Tibial nerve (tissue), 4 donors: ENCODE data around the gene SLC4A11. TPM values are rescaled to one million over a fixed set of nuclear protein-coding genes. Genes with fewer than 3 reads are reported as not detected.

ENCODE experiments used
- DNase-seq, 2 donors: peaks; one replicate each; pipeline ENCODE4 v3.0.0-alpha.2; 2019; ENCODE audit warnings: low spot score in 2 of 2
- H3K27ac ChIP-seq, 4 donors: fragments of 200-600 bp; sonication (generic) in 3 of 4; one replicate each; pipeline ENCODE4 v1.5.1; 2017 to 2019; ENCODE audit warnings: mild to moderate bottlenecking in 1 of 4
- H3K27me3 ChIP-seq, 2 donors: fragments of 200-600 bp; sonication (generic) in 1 of 2; one replicate each; pipeline versions ENCODE4 v1.5.1 to v1.6.0; 2017 to 2019
- H3K36me3 ChIP-seq, 3 donors: fragments of 200-600 bp; sonication (generic); one replicate each; pipeline ENCODE4 v1.5.1; 2018 to 2019
- H3K4me1 ChIP-seq, 4 donors: fragments of 200-600 bp; sonication (generic) in 3 of 4; one replicate each; pipeline ENCODE4 v1.5.1; 2017 to 2019
- H3K4me3 ChIP-seq, 4 donors: fragments of 200-600 bp; sonication (generic) in 3 of 4; one replicate each; pipeline ENCODE4 v1.5.1; 2017 to 2019; ENCODE audit warnings: mild to moderate bottlenecking in 1 of 4, moderate library complexity in 1 of 4
- H3K9me3 ChIP-seq, 4 donors: fragments of 200-600 bp; sonication (generic) in 3 of 4; one replicate each; pipeline ENCODE4 v1.5.1; 2017 to 2019
- CTCF ChIP-seq, 5 experiments: fragments of 200-600 bp in 3 of 5; fragments of 450-650 bp in 2 of 5; sonication (generic) in 3 of 5; IDR thresholded peaks; one replicate each; pipeline ENCODE4 v1.5.1; 2016 to 2019; ENCODE audit warnings: antibody characterized with exemption in 5 of 5, mild to moderate bottlenecking in 3 of 5, moderate library complexity in 2 of 5
- EP300 ChIP-seq, 2 donors: sonication (generic); formaldehyde crosslinking; IDR thresholded peaks; one replicate each; pipeline ENCODE4 v1.6.1; 2017; ENCODE audit warnings: antibody characterized with exemption in 2 of 2, mild to moderate bottlenecking in 1 of 2
- POLR2A ChIP-seq, 2 donors: fragments of 450-650 bp; IDR thresholded peaks; one replicate each; pipeline ENCODE4 v1.6.1; 2017; ENCODE audit warnings: antibody characterized with exemption in 2 of 2, mild to moderate bottlenecking in 2 of 2, moderate library complexity in 2 of 2
- WGBS, 2 donors: methylation state at CpG; one replicate each; pipeline ENCODE4 v1.1.5; 2018; 5-methylcytosine and 5-hydroxymethylcytosine counted together
- total RNA-seq, 4 donors: library from RNA; depleted of rRNA; stranded (reverse); fragments of >200 nt; gene quantifications; one replicate each; pipeline ENCODE4 v1.1.0, GENCODE V29; 2016

Gene SLC4A11
- total RNA-seq, 4 donors from 2014 or later, result 0.21 to 0.78 TPM; not detected in 2

GRCh38 chr20:3180319-3180718, 58.7 kb downstream of the SLC4A11 start:
- H3K36me3 ChIP-seq, result peaks cover 0 to 4% (median 0%) of the 10 kb centered on the region in 3 donors
- no peaks in the 10 kb centered on the region for H3K4me1 ChIP-seq
- H3K4me3 ChIP-seq, result no peak overlapping the region
- no peaks in the 10 kb centered on the region for H3K9me3 ChIP-seq
- TF ChIP-seq EP300 (IDR thresholded peaks at IDR 0.05) (no peak), POLR2A (IDR thresholded peaks at IDR 0.05) (no peak), CTCF (IDR thresholded peaks at IDR 0.05) (no peak)
- DNase-seq, result no peak
- WGBS, 2 donors, result 67 to 77% methylated on average over 4 of the region's 4 CpGs
- H3K27me3 ChIP-seq, result no peaks in the 10 kb centered on the region
- no peak overlapping the region for H3K27ac ChIP-seq

- Histone ChIP-seq H3K4me1 (peaks cover 0 to 14% (median 2%) of the 10 kb centered on the region in 4 donors), H3K9me3 (no peaks in the 10 kb centered on the region), H3K4me3 (no peak overlapping the region), H3K27ac (no peak overlapping the region), H3K27me3 (no peaks in the 10 kb centered on the region), H3K36me3 (no peaks in the 10 kb centered on the region)
- no peak for TF ChIP-seq POLR2A (IDR thresholded peaks at IDR 0.05)
- TF ChIP-seq EP300 (IDR thresholded peaks at IDR 0.05), result no peak
- no peak for TF ChIP-seq CTCF (IDR thresholded peaks at IDR 0.05)
- 81 to 83% methylated on average over 8 of the region's 8 CpGs for WGBS, 2 donors
- no peak for DNase-seq
Measured at GRCh38 chr20:3177746-3178485, 61.1 kb downstream of the SLC4A11 start.

Other genes starting within 250 kb of the SLC4A11 start
- gene GNRH2, start 195.6 kb downstream of the SLC4A11 start, total RNA-seq, result 1 to 10 TPM in 1 of 4 donors, not detected in 3; 4.6 TPM
- gene MRPS26, start 193.1 kb downstream of the SLC4A11 start, total RNA-seq, result 10 to 100 TPM; 43.2 to 87.9 (median 59.5) TPM
- 1 to 10 TPM in 1 of 4 donors, not detected in 3; 1.8 TPM for gene OXT, start 167.6 kb downstream of the SLC4A11 start, total RNA-seq
- not detected for gene AVP, start 154.5 kb downstream of the SLC4A11 start, total RNA-seq
- 10 to 100 TPM in 2 of 4 donors, 1 to 10 TPM in 2; 5.9 to 11.3 (median 8.8) TPM for gene FASTKD5, start 79.3 kb downstream of the SLC4A11 start, total RNA-seq
- 10 to 100 TPM in 1 of 4 donors, 1 to 10 TPM in 3; 7.5 to 10.8 (median 8.6) TPM for gene UBOX5, start 79.3 kb downstream of the SLC4A11 start, total RNA-seq
- gene LZTS3, start 65.6 kb downstream of the SLC4A11 start, total RNA-seq, result 10 to 100 TPM; 10.9 to 28.2 (median 18.6) TPM
- gene DDRGK1, start 34.5 kb downstream of the SLC4A11 start, total RNA-seq, result 100 to 1,000 TPM in 2 of 4 donors, 10 to 100 TPM in 2; 76.7 to 117 (median 89.9) TPM
- 10 to 100 TPM; 39.4 to 62.4 (median 50.5) TPM for gene ITPA, start 29.7 kb downstream of the SLC4A11 start, total RNA-seq
- gene DNAAF9, start 168.5 kb upstream of the SLC4A11 start, total RNA-seq, result 10 to 100 TPM; 28.8 to 35.3 (median 32.0) TPM
- 10 to 100 TPM; 24.0 to 31.5 (median 26.4) TPM for gene ATRN, start 231.8 kb upstream of the SLC4A11 start, total RNA-seq